Endothelial cell (in vitro differentiated cells): ENCODE results near the gene RIC8A. TPM values are rescaled to one million over a fixed set of nuclear protein-coding genes. Genes with fewer than 3 reads are reported as not detected.
A peak's percentile ranks its signal among the peaks of the same experiment; 100 is the strongest.

ENCODE experiments used
- DNase-seq: peaks from one replicate; pipeline ENCODE4 v3.0.0; 2021; ENCODE audit warnings: low spot score
- H3K27ac Mint-ChIP-seq: one replicate; pipeline ENCODE4 v1.8.0; 2021; ENCODE audit warnings: mixed read lengths, inconsistent platforms; ENCODE audit not compliant: unreplicated experiment
- H3K27me3 Mint-ChIP-seq: one replicate; pipeline ENCODE4 v1.8.0; 2021; ENCODE audit warnings: mild to moderate bottlenecking, moderate library complexity, mixed read lengths, inconsistent platforms; ENCODE audit not compliant: unreplicated experiment
- H3K36me3 Mint-ChIP-seq: one replicate; pipeline ENCODE4 v1.8.0; 2021; ENCODE audit warnings: mild to moderate bottlenecking, low read depth, mixed read lengths, inconsistent platforms; ENCODE audit not compliant: unreplicated experiment
- H3K4me1 Mint-ChIP-seq: one replicate; pipeline ENCODE4 v1.8.0; 2021; ENCODE audit warnings: mild to moderate bottlenecking, mixed read lengths, inconsistent platforms; ENCODE audit not compliant: unreplicated experiment
- H3K4me3 Mint-ChIP-seq: one replicate; pipeline ENCODE4 v1.8.0; 2021; ENCODE audit warnings: mild to moderate bottlenecking, mixed read lengths, inconsistent platforms; ENCODE audit not compliant: unreplicated experiment
- H3K9me3 Mint-ChIP-seq: one replicate; pipeline ENCODE4 v1.8.0; 2021; ENCODE audit warnings: mixed read lengths, inconsistent platforms; ENCODE audit not compliant: unreplicated experiment
- total RNA-seq: library from RNA; stranded (reverse); fragmentation: NEBNext Ultra II Directional; extraction: Animal tissue kit (Norgen Biotek cat#: 25700); gene quantifications from one replicate; pipeline ENCODE4 v1.2.1, GENCODE V29; 2021; ENCODE audit not compliant: unreplicated experiment
- TF ChIP-seq, protein P1 (sequence below): fragments of 200-600 bp; sonication (generic); IDR thresholded peaks from one replicate; pipeline ENCODE4 v1.5.0; 2021; ENCODE audit warnings: antibody characterized with exemption; ENCODE audit not compliant: unreplicated experiment

RIC8A gene
- total RNA-seq, 1 donor from 2014 or later: 89.2 TPM

- H3K4me1 Mint-ChIP-seq: peaks cover 49% of the 10 kb centered on the region
- peaks cover 13% of the 10 kb centered on the region for H3K36me3 Mint-ChIP-seq
- H3K4me3 Mint-ChIP-seq: peak overlapping the region; percentile 76
- peaks cover 19% of the 10 kb centered on the region for H3K27me3 Mint-ChIP-seq
- H3K27ac Mint-ChIP-seq: peak overlapping the region; percentile 98
- no peak for DNase-seq
- no peaks in the 10 kb centered on the region for H3K9me3 Mint-ChIP-seq
- TF ChIP-seq, protein P1, sequence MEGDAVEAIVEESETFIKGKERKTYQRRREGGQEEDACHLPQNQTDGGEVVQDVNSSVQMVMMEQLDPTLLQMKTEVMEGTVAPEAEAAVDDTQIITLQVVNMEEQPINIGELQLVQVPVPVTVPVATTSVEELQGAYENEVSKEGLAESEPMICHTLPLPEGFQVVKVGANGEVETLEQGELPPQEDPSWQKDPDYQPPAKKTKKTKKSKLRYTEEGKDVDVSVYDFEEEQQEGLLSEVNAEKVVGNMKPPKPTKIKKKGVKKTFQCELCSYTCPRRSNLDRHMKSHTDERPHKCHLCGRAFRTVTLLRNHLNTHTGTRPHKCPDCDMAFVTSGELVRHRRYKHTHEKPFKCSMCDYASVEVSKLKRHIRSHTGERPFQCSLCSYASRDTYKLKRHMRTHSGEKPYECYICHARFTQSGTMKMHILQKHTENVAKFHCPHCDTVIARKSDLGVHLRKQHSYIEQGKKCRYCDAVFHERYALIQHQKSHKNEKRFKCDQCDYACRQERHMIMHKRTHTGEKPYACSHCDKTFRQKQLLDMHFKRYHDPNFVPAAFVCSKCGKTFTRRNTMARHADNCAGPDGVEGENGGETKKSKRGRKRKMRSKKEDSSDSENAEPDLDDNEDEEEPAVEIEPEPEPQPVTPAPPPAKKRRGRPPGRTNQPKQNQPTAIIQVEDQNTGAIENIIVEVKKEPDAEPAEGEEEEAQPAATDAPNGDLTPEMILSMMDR: no peak
These were observed 4.2 kb upstream of the RIC8A start for GRCh38 chr11:203056-203944.

- H3K9me3 Mint-ChIP-seq: no peaks in the 10 kb centered on the region
- no peak for DNase-seq
- TF ChIP-seq, protein P1: no peak
- H3K27ac Mint-ChIP-seq: peak overlapping the region; percentile 57
- peaks cover 13% of the 10 kb centered on the region for H3K36me3 Mint-ChIP-seq
- peak overlapping the region; percentile 76 for H3K4me3 Mint-ChIP-seq
- peaks cover 50% of the 10 kb centered on the region for H3K4me1 Mint-ChIP-seq
- H3K27me3 Mint-ChIP-seq: peaks cover 20% of the 10 kb centered on the region
These were observed 3.4 kb upstream of the RIC8A start for GRCh38 chr11:203945-204586.

- Mint-ChIP-seq H3K4me3 (no peak overlapping the region), H3K27me3 (peaks cover 20% of the 10 kb centered on the region), H3K36me3 (peaks cover 13% of the 10 kb centered on the region), H3K4me1 (peaks cover 51% of the 10 kb centered on the region), H3K9me3 (no peaks in the 10 kb centered on the region), H3K27ac (no peak overlapping the region)
- TF ChIP-seq, protein P1: no peak
- no peak for DNase-seq
These were observed 2.9 kb upstream of the RIC8A start for GRCh38 chr11:204587-205109.

DNA sequence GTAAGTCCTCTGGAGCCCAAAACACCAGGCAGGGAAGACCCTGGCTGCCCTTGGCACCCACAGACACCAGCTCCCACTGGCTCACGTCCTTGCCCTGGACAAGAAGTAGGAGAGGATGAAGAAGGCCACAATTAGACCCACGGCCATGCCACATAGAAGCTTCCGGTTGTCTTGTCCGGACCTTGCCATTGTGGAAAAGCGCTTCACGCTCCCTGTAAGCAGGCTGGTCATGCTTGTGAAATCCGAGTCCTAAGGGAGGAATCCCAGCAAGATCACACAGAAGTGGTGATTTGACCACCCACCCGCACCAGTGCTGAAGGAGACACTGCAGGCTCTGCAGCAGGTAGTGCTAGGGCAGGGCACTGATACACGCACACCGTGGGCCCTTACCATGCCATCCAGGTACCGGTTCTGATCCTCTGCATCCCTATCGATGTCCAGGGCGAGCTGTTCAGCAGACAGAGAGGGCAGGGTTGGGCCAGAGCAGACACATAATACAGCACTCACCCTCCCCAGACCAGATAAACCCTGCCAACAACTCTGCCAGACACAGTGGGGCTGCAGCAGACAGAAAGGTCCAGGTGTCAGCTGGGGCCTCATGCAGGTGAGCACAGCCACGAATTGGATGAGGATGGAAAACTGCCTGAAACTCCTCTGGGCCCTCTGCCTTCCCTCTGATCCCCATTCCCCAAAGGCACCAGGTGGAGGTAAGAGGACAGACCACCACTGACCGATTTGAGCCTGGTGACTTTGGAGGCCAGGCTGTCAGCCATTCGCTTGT is 2.1 kb upstream of the RIC8A start:
- H3K9me3 Mint-ChIP-seq: no peaks in the 10 kb centered on the region
- H3K4me3 Mint-ChIP-seq: peak overlapping the region; percentile 97
- H3K27me3 Mint-ChIP-seq: peaks cover 23% of the 10 kb centered on the region
- no peak overlapping the region for H3K27ac Mint-ChIP-seq
- TF ChIP-seq, protein P1: no peak
- peaks cover 13% of the 10 kb centered on the region for H3K36me3 Mint-ChIP-seq
- peak; percentile 1 for DNase-seq
- peaks cover 56% of the 10 kb centered on the region for H3K4me1 Mint-ChIP-seq
